Measurements from ENCODE around the gene DENND2C.

DNA sequence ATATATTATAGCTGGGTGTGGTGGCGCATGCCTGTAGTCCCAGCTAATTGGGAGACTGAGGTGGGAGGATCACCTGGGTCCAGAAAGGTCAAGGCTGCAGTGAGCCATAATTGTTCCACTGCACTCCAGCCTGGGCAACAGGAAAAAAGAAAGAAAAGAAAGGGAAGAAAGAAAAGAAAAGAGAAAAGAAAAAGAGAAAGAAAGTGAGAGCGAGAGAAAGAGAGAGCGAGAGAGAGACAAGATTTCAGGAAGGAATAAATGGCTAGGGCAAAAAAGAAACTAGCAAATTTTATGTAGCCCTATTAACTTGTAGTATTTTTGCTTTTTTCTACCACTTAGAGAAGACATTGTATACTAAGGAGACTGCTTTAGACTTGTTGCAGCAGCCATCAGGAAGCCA is 40.5 kb upstream of the DENND2C start:
- TF ChIP-seq, protein P1, sequence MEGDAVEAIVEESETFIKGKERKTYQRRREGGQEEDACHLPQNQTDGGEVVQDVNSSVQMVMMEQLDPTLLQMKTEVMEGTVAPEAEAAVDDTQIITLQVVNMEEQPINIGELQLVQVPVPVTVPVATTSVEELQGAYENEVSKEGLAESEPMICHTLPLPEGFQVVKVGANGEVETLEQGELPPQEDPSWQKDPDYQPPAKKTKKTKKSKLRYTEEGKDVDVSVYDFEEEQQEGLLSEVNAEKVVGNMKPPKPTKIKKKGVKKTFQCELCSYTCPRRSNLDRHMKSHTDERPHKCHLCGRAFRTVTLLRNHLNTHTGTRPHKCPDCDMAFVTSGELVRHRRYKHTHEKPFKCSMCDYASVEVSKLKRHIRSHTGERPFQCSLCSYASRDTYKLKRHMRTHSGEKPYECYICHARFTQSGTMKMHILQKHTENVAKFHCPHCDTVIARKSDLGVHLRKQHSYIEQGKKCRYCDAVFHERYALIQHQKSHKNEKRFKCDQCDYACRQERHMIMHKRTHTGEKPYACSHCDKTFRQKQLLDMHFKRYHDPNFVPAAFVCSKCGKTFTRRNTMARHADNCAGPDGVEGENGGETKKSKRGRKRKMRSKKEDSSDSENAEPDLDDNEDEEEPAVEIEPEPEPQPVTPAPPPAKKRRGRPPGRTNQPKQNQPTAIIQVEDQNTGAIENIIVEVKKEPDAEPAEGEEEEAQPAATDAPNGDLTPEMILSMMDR (conservative IDR thresholded peaks at IDR 0.05 in 1 of 2, IDR thresholded peaks at IDR 0.05 in 1 of 2; ENCODE audit: low read depth in 1 of 2, low read length in 2 of 2), result no peak
- TF ChIP-seq EZH2 (IDR thresholded peaks at IDR 0.05; ENCODE audit: low read length, missing control alignments), result no peak
